Activated T-cell treated with anti-CD3 and anti-CD28 coated beads, Interleukin-2, amount 50 U/mL, for 24 hours (primary cell): ENCODE measurements around the gene PRPF8.

Source experiments
- DNase-seq: peaks from one replicate; pipeline ENCODE4 v3.0.0-alpha.2; 2020
- H3K27ac Mint-ChIP-seq: 2 replicates; pipeline ENCODE4 v1.8.0; 2020; ENCODE audit warnings: mild to moderate bottlenecking, mixed read lengths
- H3K27me3 Mint-ChIP-seq: 2 replicates; pipeline ENCODE4 v1.8.0; 2020; ENCODE audit warnings: mixed read lengths
- H3K36me3 Mint-ChIP-seq: 2 replicates; pipeline ENCODE4 v1.8.0; 2020; ENCODE audit warnings: low read depth, mixed read lengths
- H3K4me1 Mint-ChIP-seq: 2 replicates; pipeline ENCODE4 v1.8.0; 2020; ENCODE audit warnings: low read depth, mixed read lengths
- H3K4me3 Mint-ChIP-seq: 2 replicates; pipeline ENCODE4 v1.8.0; 2020; ENCODE audit warnings: mild to moderate bottlenecking, moderate library complexity, mixed read lengths
- H3K9me3 Mint-ChIP-seq: 2 replicates; pipeline ENCODE4 v1.8.0; 2020; ENCODE audit warnings: mixed read lengths

The PRPF8 gene

GRCh38 chr17:1648173-1648962 is 36.3 kb downstream of the PRPF8 start:
- H3K9me3 Mint-ChIP-seq, result no peaks in the 10 kb centered on the region
- no peak for DNase-seq
- H3K27ac Mint-ChIP-seq, result no peak overlapping the region
- peaks cover 54% of the 10 kb centered on the region for H3K4me1 Mint-ChIP-seq
- no peaks in the 10 kb centered on the region for H3K27me3 Mint-ChIP-seq
- H3K4me3 Mint-ChIP-seq, result peak overlapping the region; percentile 62
- H3K36me3 Mint-ChIP-seq, result peaks cover 35% of the 10 kb centered on the region

DNA sequence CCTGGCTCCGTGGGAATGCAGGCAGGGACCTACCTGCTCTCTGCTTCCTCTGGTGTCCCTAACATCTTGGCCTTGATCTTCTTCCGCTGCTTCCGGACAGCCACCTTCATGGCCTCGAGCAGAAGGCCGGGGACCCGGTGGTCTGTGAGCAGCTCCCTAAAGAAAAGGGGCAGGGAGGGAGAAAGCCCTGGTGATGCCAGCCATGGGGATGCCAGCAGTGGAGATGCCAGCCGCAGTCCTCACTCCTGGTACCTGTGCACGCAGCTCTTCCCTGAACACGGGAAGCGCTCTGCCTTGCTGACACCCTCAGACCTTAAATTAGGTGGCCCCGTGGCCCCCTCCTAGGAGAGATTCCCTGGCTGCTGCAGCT is 36.9 kb downstream of the PRPF8 start:
- Mint-ChIP-seq H3K27ac (no peak overlapping the region), H3K27me3 (no peaks in the 10 kb centered on the region), H3K36me3 (peaks cover 29% of the 10 kb centered on the region), H3K9me3 (no peaks in the 10 kb centered on the region), H3K4me3 (no peak overlapping the region), H3K4me1 (peaks cover 54% of the 10 kb centered on the region)
- DNase-seq, result no peak

DNA sequence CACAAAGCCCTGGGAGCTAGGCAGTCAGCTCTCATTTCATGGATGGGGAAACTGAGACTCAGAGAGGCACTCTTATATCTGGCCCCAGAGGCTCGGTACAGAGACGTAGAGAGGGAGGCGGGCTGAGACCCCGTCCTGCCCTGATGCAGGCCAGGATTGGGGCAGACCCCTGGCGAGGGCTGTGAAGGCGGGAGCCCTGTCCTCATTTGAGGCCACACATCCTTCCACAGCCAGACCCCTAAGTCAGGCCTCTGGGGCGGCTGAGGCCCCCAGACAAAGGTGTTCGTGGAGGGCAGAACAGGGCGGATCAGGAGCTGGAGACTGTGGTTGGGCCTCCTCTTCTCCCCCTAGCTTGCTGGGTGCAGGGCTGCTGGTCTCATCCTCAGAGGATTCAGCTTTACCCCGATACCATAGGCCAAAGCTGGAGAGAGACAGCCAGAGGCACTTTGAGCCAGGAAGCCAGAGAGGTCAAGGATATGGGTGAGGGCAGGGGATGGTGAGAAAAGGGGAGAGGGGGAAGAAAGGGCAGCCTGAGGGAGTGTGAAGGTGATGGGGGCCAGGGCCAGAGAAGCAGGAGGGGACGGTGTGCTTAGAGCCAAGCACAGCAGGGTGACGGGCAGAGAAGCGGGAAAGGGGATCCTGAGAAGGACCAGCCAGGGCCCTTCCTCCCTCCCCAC is 38.3 kb downstream of the PRPF8 start:
- Mint-ChIP-seq H3K27ac (no peak overlapping the region), H3K4me3 (no peak overlapping the region), H3K36me3 (peaks cover 14% of the 10 kb centered on the region), H3K4me1 (peaks cover 47% of the 10 kb centered on the region), H3K27me3 (no peaks in the 10 kb centered on the region), H3K9me3 (no peaks in the 10 kb centered on the region)
- DNase-seq, result no peak

DNA sequence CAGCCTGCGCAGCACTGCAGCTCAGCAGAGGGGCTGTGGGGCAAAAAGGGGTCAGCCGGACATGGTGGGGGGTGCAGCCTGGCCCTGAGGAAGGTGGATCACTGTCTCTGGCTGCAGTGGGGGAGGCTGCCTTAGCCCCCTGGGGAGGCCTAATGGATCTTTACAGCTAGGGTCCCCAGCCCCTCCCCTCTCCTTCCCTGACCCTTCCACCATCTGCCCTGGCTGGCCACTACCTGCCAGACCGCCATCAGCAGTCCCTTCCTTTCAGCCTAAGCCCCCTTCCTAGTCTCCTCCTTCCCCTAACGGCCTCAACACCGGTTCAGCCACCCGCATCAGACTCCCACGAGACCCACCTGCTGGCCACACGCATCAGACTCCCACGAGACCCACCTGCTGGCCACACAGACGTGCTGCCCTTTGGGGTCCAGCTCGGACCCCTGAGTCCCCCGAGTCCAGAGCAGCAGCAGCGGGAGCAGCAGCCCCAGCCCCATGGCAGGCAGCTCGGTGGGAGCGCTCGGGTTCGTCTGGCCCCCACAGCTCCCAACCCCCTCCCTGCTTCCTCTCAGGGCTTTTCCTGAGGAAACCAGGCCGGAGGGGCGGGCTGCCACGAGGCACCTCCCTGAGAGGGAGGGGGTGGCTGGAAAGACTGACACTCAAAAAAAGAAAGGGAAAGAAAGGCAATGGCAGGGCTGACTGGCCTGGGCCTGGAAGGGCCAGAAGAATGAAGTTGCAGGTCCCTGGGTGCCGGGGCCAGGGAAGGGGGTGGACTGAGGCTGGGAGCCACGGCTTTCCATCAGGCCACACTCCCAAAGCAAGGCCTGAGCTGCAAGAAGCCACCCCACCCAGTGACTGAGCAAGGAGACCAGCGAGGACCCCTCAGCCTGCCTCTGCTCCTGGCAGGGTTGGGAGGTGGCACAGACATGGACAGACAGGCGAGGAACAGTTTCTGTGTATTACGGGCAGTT is 39.2 kb downstream of the PRPF8 start, which contains the start of gene SCARF1:
SCARF1 (minus strand) TSS at position 526 of the 965 bp plus-strand sequence; CDS start at position 491, 35 bp downstream.
- Mint-ChIP-seq H3K9me3 (no peaks in the 10 kb centered on the region), H3K27ac (peak within 1 kb of the TSS; percentile 92), H3K27me3 (no peaks in the 10 kb centered on the region), H3K4me1 (peaks cover 40% of the 10 kb centered on the region), H3K36me3 (peaks cover 6% of the 10 kb centered on the region), H3K4me3 (peak within 1 kb of the TSS; percentile 75)
- DNase-seq, result no peak

GRCh38 chr17:1644493-1645206 is 40.0 kb downstream of the PRPF8 start:
- no peaks in the 10 kb centered on the region for H3K9me3 Mint-ChIP-seq
- H3K4me1 Mint-ChIP-seq, result peaks cover 33% of the 10 kb centered on the region
- H3K4me3 Mint-ChIP-seq, result peak overlapping the region; percentile 75
- H3K27me3 Mint-ChIP-seq, result no peaks in the 10 kb centered on the region
- H3K36me3 Mint-ChIP-seq, result no peaks in the 10 kb centered on the region
- peak; percentile 52 for DNase-seq
- peak overlapping the region; percentile 92 for H3K27ac Mint-ChIP-seq

- no peaks in the 10 kb centered on the region for H3K36me3 Mint-ChIP-seq
- peak overlapping the region; percentile 92 for H3K27ac Mint-ChIP-seq
- peaks cover 33% of the 10 kb centered on the region for H3K4me1 Mint-ChIP-seq
- H3K4me3 Mint-ChIP-seq, result peak overlapping the region; percentile 75
- no peak for DNase-seq
- H3K27me3 Mint-ChIP-seq, result no peaks in the 10 kb centered on the region
- H3K9me3 Mint-ChIP-seq, result no peaks in the 10 kb centered on the region
Measured at GRCh38 chr17:1643999-1644492, 40.6 kb downstream of the PRPF8 start.

DNA sequence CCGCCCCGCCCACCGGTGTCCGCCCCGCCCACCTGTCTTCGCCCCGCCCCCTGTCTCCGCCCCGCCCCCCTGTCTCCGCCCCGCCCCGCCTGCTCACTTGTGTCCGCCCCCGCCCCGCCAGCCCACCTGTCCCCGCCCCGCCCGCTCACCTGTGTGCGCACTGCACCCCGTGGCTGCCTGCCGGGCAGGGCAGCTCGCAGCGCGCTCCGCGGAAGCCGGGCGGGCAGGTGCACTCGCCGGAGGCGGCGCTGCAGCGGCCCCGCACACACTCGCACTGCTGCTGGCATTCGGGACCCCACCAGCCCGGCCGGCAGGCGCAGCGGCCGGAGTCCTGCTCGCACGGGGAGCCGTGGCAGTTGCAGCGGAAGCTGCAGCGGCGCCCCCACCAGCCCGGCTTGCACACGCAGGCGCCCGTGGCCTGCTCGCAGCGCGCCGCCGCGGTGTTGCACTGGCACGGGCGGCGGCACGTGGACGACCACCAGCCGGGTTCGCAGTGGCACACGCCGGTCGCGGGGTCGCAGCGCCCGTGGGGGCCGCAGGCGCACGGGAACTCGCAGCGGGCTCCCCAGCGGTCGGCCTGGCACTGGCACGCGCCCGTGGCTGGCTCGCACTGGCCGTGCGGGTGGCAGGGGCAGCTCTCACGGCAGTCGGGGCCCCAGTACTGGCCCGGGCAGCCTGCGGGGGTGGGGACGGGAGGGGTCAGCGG is 41.2 kb downstream of the PRPF8 start:
- Mint-ChIP-seq H3K9me3 (no peaks in the 10 kb centered on the region), H3K4me1 (peaks cover 33% of the 10 kb centered on the region), H3K27ac (no peak overlapping the region), H3K4me3 (peak overlapping the region; percentile 75), H3K36me3 (no peaks in the 10 kb centered on the region), H3K27me3 (no peaks in the 10 kb centered on the region)
- DNase-seq, result peak; percentile 71

DNA sequence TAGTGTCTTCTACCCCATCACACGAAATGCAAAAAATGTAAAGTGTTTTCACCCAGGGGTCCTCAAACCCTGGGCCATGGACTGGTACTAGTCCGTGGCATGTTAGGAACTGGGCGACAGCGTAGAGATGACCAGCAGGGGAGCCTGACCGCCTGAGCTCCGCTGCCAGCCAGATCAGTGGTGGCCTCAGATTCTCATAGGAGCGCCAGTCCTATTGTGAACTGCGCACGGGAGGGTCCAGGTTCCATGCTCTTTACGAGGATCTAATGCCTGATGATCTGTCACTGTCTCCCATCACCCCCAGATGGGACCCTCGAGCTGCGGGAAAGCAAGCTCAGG is 43.6 kb downstream of the PRPF8 start:
- Mint-ChIP-seq H3K27ac (no peak overlapping the region), H3K4me1 (peaks cover 22% of the 10 kb centered on the region), H3K27me3 (no peaks in the 10 kb centered on the region), H3K36me3 (no peaks in the 10 kb centered on the region), H3K4me3 (no peak overlapping the region), H3K9me3 (no peaks in the 10 kb centered on the region)
- no peak for DNase-seq

GRCh38 chr17:1640329-1641064 is 44.2 kb downstream of the PRPF8 start:
- Mint-ChIP-seq H3K27ac (no peak overlapping the region), H3K9me3 (no peaks in the 10 kb centered on the region), H3K27me3 (no peaks in the 10 kb centered on the region), H3K4me1 (peaks cover 17% of the 10 kb centered on the region), H3K36me3 (no peaks in the 10 kb centered on the region), H3K4me3 (no peak overlapping the region)
- no peak for DNase-seq

DNA sequence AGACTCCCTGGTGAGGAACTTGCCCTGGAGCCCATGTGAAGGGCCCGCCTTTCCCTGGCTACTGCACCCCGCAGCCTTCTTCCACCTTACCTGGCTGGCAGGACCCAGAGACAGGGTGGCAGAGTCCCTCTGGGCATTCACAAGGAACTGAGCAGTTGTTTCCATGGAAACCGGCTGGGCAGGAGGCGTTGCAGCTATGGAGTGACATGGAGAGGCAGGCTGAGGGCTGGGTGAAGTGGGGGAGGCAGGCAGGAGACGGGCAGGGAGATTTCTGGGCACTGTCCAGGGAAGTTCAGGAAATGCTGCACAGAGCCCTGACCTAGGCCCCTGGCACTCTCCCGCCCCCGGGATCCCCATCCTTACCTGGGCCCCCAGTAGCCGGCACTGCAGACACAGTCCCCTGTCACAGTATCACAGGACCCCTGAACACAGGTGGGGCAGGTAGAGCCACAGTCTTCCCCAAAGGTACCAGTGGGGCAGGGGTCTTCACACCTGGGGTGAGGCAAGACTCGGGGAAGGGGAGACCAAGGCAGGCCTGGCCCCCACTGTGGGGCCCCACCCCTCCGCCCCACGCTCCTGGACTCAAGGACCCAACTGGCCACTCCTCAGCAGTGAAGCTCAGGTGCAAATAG is 45.0 kb downstream of the PRPF8 start:
- Mint-ChIP-seq H3K36me3 (no peaks in the 10 kb centered on the region), H3K27me3 (no peaks in the 10 kb centered on the region), H3K4me3 (no peak overlapping the region), H3K27ac (no peak overlapping the region), H3K9me3 (no peaks in the 10 kb centered on the region), H3K4me1 (peaks cover 8% of the 10 kb centered on the region)
- no peak for DNase-seq

DNA sequence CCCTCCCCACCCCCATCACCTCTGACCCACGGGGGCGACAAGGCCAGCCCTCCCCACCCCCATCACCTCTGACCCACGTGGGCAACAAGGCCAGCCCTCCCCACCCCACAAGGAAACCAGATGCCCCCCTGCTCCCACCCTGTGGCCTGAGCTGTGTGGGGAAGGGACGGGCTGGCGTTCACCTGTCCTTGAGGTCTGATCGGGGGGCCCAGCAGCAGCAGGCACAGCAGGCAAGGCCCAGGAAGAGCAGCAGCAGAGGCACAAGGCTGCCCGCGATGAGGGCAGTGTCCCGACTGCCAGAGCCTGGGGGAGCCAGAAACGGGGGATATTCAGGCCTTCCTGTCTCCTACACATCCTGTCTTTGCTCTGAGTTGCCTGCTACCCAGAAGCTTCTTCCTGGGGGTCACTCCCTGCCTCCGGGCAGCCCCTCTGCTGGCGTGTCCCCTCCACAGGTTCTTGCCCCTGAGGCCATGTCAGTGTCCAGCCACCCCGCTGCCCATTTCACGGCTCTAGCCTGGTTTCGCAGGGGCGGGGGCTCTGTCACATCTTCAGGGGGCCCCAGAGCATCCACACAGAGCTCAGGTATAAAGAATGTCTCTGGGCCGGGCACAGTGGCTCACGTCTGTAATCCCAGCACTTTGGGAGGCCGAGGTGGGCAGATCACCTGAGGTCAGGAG is 45.9 kb downstream of the PRPF8 start:
- DNase-seq, result no peak
- H3K27me3 Mint-ChIP-seq, result no peaks in the 10 kb centered on the region
- H3K9me3 Mint-ChIP-seq, result no peaks in the 10 kb centered on the region
- no peaks in the 10 kb centered on the region for H3K36me3 Mint-ChIP-seq
- H3K4me3 Mint-ChIP-seq, result no peak overlapping the region
- H3K27ac Mint-ChIP-seq, result no peak overlapping the region
- no peaks in the 10 kb centered on the region for H3K4me1 Mint-ChIP-seq

DNA sequence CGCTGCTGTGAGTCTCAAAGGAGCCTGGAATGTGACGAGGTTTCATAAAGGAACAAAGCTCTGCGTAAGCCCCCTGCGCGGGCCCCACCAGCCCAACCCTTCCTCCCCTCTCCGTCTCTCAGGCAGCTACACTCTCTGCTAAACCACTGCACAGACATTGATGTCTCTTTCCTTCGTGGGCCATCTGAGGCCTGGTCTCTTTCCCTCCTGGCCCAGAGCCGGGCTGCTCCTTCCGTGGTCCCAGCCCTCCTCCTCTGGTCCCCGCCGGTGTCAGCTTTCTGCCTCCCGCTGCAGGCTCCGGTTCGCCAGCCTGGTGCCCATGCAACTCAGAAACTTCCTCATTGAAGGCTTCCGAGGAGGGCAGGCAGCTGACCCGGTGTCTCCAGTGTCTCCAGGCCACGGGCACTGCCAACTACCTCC is 46.5 kb downstream of the PRPF8 start:
- Mint-ChIP-seq H3K4me3 (no peak overlapping the region), H3K9me3 (no peaks in the 10 kb centered on the region), H3K36me3 (no peaks in the 10 kb centered on the region), H3K4me1 (no peaks in the 10 kb centered on the region), H3K27me3 (no peaks in the 10 kb centered on the region), H3K27ac (no peak overlapping the region)
- no peak for DNase-seq
